ENCODE results near the gene GBF1. TPM values are rescaled to one million over a fixed set of nuclear protein-coding genes. Genes with fewer than 3 reads are reported as not detected.

GBF1 gene
- total RNA-seq = 28.8 and 32.1 TPM in 2 replicates

DNA sequence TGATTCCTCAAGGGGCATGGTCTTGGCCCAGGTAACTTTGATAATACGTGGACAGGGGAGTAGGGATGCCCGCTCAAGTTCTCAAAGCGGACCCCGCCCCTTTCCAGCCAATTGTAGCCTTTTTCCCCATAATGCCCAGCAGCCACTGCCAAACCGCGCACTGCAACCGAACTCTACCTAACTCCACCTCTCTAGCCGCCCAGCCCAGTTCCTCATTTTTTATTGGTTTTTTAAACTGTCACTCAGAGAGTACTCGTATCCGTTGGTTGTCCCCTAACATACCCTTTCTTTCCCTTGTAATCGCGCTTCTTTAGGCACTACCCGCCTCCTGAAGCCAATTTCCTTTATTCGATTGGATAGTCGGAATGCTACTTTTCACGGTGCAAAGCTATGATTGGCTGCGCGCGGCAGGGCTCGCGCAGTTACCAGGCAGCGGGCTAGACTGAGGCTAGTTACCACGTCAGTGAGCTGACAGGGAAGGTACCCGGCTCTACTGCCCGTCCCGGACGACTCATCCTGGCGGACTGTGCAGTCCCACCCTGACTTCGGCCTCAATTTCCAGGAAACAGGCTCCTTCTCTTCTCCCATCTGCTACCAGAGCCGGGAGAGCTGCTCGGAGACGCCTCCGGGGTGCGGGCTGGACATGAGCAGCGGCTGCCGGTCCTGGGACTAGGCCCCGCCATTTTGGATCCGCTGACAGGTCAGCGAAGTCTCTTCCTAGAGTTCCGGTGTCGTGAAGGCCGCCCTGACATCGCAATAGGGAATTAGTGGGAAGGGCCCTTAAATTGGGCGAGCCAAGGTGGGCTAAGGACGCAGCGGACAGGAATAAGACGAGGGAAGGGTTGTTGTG, at the start of gene GBF1:
Gene GBF1 (plus strand): TSS at position 451 of the 850 bp plus-strand sequence. CDS start 13,407 bp downstream, outside the sequence.

GRCh38 chr10:102225646-102226541, 19.4 kb upstream of the GBF1 start, which contains the start of gene ELOVL3:
Gene ELOVL3, plus strand, starts transcription at chr10:102226299. Its CDS starts 250 bp downstream, at chr10:102226549.

GRCh38 chr10:102241444-102242117, 3.8 kb upstream of the GBF1 start, which contains the start of gene PITX3:
Gene PITX3, minus strand, starts transcription at chr10:102241512. Its CDS starts 9,432 bp downstream, at chr10:102232080.

GRCh38 chr10:102395400-102396316, 150.3 kb downstream of the GBF1 start, which contains the start of gene NFKB2:
Gene NFKB2, plus strand, starts transcription at chr10:102395705. Its CDS starts 255 bp downstream, at chr10:102395960.

GRCh38 chr10:102418622-102419268, 173.4 kb downstream of the GBF1 start, which contains the start of gene PSD:
Gene PSD, minus strand, starts transcription at chr10:102418785. Its CDS starts 1,747 bp downstream, at chr10:102417038.

GRCh38 chr10:102420714-102421506, 175.6 kb downstream of the GBF1 start, which contains the start of gene FBXL15:
Gene FBXL15, plus strand, starts transcription at chr10:102420836. Its CDS starts 294 bp downstream, at chr10:102421130.

Other genes starting within 250 kb of the GBF1 start
- 10.7 and 13.2 TPM in 2 replicates for gene ARMH3, start 189.4 kb upstream of the GBF1 start, total RNA-seq
- 40.9 and 51.7 TPM in 2 replicates for gene HPS6, start 180.2 kb upstream of the GBF1 start, total RNA-seq
- 28.4 and 37.0 TPM in 2 replicates for gene LDB1, start 125.2 kb upstream of the GBF1 start, total RNA-seq
- 13.1 and 17.6 TPM in 2 replicates for gene PPRC1, start 112.5 kb upstream of the GBF1 start, total RNA-seq
- 27.4 and 35.1 TPM in 2 replicates for gene NOLC1, start 93.1 kb upstream of the GBF1 start, total RNA-seq
- 0.12 TPM in 1 of 2 replicates, not detected in the other for gene ELOVL3, start 19.2 kb upstream of the GBF1 start, total RNA-seq
- not detected in 2 replicates for gene PITX3, start 4.0 kb upstream of the GBF1 start, total RNA-seq
- gene NFKB2, start 150.2 kb downstream of the GBF1 start, total RNA-seq = 12.8 and 15.0 TPM in 2 replicates
- 3.9 and 8.0 TPM in 2 replicates for gene PSD, start 173.3 kb downstream of the GBF1 start, total RNA-seq
- gene FBXL15, start 175.3 kb downstream of the GBF1 start, total RNA-seq = 6.5 and 9.0 TPM in 2 replicates
- 39.0 and 63.5 TPM in 2 replicates for gene CUEDC2, start 187.0 kb downstream of the GBF1 start, total RNA-seq
- gene C10orf95, start 206.0 kb downstream of the GBF1 start, total RNA-seq = 0.12 TPM in 1 of 2 replicates, not detected in the other